NT2/D1 (cell line): ENCODE results near the gene PHYKPL.

Source experiments
- SUZ12 ChIP-seq: IDR thresholded peaks from 2 replicates; pipeline ENCODE4 v1.6.1; 2011; ENCODE audit not compliant: insufficient read length, insufficient read depth; ENCODE audit errors: extremely low read depth
- YY1 ChIP-seq: IDR thresholded peaks from 2 replicates; pipeline ENCODE4 v1.6.1; 2011; ENCODE audit not compliant: insufficient read length, insufficient read depth

DNA sequence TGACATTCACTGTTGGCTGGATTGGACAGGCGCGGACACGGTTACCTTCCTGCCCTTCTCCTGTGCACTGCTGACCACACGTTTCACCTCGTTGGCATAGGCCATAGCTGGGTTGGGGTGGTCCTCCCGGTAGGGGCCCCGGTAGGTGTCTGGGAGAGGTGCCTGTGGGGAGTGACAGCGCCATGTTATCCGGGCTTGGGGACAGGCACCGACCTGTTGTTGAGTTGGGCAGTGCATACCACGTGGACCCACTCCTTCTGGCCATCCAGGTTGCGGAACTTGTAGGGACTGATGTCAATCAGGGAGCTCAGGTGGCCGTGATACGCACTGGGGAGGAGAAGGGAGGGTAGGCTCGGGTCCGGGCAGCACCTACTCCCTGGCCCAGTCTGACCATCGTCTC, 8.2 kb downstream of the PHYKPL start:
- no peak for TF ChIP-seq YY1
- no peak for TF ChIP-seq SUZ12
